HG03520 (cell line): ENCODE results near the gene CYP2U1.
"Not testable (repeated sequence)": the region's sequence is repeated elsewhere in the genome, so short reads cannot be mapped to it uniquely, and the experiment has no call there.

Source experiments
- ATAC-seq: cut with Tn5 transposase; IDR thresholded peaks from one replicate; pipeline ENCODE4 v1.9.1; 2021; ENCODE audit warnings: mild to moderate bottlenecking, moderate library complexity; ENCODE audit not compliant: unreplicated experiment

Gene CYP2U1

DNA sequence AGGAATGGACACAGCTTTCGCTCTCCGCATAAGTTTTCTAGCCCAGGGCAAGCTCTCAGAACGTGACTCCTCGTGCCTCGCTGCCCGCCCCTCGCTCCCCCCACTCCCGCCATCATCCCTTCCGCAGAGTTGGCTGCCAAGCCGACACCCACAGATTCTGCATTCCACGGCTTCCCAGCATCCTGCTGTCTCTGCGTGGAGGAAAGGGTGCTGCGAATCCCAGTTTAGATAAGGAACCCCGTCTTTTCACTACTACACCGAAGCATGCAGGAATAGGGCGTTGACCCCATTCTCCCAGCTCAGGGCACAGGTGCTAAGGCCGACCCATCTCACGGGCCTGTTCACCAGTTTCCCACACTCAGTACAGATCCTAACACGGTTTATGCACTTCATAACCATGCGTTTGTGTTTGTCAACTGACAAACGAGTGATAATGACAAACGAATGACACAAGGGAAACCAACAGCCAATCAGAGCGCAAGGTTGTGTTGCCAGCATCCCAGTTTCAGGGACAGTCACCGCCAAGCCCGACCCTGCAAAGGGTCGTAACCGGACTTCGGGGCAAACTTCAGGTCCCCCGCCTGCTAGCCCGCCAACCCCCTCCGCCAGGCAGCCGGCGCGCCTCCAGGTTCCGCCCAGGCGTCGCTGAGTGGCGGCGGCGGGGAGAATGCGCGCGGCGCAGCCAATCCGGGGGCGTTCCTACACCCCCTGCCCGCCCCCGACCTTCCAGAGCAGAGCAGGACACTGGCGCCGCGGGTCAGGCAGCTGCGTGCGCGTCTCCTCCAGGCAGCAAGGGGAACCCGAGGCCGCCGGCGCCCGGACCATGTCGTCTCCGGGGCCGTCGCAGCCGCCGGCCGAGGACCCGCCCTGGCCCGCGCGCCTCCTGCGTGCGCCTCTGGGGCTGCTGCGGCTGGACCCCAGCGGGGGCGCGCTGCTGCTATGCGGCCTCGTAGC lies at the start of gene CYP2U1:
Gene CYP2U1 (plus strand): TSS at position 729 of the 954 bp plus-strand sequence. CDS start 95 bp downstream, at position 824.
- ATAC-seq = peak; percentile 90

DNA sequence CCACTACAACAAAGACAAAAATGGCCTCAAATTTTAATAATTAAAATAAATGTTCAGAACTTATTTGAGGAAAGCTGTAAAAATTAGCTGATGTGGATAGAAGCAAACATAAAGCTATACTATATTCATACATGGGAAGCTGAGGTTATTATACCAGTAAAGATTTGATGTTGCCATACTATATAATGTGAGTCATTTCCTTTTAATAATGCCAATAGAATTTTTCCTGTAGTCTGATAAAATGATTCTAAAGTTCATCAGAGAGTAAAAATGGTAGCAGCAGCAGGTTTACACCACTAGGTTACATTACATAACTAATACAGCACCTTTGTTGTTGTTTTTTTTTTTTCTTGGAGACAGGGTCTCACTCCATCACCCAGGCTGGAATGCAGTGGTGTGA lies 45.5 kb upstream of the CYP2U1 start:
- no peak for ATAC-seq

DNA sequence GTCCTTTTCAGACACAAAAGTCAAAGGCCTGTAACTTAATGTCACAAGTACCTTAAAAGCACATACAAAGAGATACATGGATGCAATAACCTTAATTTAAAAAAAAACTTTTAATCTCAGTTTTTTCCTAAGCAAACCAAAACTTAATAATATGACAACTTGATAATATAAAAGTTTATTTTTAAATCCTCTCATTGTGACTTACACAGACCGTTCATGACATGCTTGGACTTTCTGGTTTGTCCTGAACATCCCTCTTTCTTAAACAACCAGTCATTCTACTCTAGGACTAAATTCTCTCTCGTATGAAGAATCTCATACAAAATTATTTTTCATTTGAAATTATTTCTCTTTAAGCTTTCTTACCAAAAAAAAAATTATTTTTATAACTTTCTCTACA lies 43.1 kb upstream of the CYP2U1 start:
- ATAC-seq = no peak

DNA sequence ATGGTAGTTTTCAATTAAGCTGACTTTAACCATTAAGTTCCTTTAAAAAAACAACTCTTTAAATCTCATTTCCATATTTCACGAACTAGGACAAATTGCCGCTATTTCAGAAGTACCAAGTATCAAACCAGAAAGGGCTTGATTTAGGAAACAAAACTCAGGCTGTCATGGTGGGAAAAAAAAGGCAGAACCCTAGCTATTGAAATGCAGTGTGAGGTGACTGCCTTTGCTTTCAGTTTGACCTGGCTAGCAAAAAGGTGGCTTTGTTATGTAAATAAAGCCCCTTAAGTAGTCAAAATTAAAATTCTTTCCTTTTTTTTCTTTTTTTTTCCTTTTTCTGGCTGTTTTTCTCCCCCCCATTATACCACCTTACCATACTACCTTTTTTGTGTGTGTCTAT lies 40.6 kb upstream of the CYP2U1 start:
- ATAC-seq = no peak

DNA sequence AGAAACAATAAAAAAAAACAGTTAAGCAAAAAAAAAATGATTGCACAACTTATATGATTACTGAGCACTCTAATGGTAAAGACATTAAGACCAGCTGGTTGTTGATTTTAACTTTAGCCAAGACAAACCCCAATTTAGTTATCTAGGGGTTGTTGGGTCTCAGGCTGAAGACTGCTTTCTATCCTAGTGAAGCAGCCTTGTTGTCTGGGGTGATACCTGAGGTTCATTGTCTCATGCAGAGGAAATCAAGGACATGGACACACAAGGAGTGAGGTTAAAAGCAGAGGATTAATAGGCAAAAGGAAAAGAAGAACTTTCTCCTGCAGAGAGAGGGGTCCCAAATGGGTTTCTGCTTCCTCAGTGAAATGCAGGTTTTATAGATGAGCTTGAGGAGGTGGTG lies 40.0 kb upstream of the CYP2U1 start:
- no peak for ATAC-seq

DNA sequence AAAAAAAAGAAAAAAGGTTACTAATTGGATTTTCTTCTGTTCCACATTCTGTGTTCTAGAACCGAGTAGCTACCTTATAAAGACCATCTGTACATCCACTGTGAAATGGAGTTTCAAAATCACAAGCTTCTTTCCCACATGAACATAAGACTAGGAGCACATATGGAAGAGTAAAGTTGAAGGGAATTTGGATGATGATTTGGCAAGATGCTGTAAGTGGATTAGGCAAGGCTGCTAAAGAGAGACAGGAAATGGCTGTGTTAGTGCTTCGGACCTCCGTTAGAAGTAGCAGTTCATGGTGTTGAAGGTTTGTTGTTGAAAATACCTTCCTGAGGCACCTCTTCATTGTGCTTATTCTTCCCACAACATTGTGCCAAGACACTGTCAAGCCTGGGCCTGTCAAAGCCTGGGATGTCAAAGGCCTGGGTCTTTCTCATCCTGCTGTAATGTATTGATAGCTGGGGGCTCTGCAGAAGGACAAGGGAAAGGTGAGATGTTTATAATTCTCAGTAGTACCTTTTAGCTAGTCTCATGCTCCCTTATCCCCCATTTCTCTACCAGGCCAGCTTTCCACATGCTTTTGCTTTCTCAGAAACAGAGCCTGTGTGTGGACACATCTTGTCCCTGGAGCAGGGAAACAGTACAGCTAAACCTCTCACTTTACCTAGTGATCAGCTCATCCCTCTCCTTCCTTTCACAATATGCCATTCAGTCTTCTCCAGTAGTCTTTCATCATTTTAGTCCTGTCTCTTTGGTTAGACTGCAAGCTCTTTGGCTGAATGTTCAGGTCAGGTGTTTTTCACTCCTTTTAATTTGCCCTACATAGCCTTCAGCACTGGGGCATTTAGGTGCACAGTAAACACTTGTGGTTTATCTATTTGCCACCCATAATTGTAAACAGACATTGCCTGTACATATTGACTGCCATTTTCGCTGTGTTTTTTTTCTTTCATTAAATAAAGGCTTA lies 37.9 kb upstream of the CYP2U1 start:
- ATAC-seq = no peak

DNA sequence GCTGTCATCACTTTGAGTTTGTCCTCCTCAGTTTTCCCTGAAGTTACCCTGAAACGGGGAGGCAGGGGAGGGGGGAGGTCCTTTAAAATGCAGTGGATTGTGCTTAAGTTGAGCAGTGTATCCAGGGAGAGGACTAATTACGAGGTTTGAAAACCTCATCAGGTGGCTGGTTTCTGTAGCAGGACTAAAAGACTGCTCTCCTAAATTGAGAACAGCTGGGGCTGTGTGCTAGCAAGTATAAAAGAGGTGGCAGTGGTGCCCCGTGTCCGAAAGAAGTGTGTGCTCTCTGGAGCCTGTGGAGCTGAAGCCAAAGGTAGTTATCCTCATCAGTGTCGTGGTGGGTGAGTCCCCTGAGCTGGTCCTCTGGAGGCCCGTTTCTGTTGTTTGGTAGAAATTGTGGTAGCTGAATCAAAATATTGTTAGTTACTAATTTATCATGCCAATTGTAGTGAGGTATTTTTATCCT lies 37.2 kb upstream of the CYP2U1 start:
- no peak for ATAC-seq

DNA sequence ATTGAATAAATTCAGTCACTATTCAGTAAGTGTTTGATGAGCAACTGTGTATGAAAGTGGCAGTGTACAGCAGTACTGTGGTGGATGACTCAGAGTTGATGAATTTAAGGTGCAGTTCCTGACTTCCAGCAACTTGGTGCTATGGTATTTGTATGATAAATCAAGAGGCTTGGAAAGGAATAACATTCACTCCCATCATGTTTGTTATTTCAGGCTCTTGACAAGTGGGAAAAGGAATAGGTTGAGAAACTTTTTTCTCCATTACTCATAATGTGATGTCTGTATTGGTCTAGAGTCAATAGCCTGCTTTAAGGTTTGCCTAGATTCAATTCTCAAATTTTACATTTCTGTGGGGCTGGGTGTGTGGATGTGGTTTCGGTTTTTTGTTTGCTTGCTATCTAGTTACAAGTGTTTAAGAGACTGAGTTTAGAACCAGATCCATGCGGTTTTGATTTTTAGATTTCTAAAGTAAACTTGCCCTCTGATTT lies 35.1 kb upstream of the CYP2U1 start:
- no peak for ATAC-seq

DNA sequence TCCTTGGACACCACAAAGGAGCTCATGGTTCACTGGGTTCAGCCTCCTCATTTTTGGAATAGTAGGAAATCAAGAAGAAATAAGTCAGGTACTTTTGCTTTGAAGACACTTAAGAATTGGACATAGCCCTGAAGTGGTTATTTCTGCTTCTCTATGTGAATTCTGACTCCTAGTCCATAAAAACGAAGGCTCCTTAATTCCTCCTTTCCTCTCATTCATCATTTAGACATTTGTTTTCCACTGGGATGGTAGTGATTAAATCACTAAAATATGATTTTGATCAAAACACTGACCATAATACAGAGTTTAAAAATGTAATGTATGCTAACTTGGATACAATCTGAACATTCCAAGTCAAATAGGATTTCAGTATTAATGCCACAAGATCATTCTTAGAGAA lies 34.7 kb upstream of the CYP2U1 start:
- no peak for ATAC-seq

DNA sequence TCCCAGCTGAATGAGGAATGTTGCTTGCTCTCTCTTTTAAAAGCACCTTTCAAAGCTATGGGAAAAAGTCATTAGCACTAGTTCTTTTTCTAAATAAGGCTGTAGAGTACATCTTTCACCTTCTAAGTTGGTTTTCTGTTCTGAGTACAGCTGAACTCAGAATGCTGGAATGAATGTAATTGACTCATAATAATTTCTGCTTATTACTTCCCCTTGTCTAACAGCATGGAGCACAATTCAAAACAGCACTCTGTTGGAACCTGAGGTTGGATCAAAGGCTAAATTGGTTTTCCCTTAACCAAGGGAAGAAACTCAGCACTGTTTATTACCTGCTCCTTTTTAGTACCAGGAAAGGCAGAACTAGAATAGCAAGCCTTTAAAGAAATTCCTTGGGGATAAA lies 33.5 kb upstream of the CYP2U1 start:
- ATAC-seq = no peak

DNA sequence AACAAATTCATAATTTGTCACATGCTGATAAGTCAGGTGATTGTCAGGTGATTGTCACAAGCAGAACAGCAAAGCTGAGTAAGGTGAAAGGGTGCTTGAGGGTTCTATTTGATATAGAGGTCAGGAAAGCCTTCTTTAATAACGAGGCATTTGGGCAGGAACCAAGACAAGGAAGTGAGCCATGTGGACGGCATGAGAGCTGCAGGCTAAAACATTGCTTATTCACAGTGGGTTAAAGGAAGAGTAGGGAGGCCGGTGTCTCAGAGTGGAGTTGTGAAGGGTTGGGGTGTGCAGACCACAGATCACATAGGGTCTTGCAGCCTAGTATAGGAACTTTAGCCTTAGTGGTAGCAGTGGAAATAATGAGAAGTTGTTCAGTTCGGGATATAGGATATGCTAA lies 31.3 kb upstream of the CYP2U1 start:
- ATAC-seq = no peak

DNA sequence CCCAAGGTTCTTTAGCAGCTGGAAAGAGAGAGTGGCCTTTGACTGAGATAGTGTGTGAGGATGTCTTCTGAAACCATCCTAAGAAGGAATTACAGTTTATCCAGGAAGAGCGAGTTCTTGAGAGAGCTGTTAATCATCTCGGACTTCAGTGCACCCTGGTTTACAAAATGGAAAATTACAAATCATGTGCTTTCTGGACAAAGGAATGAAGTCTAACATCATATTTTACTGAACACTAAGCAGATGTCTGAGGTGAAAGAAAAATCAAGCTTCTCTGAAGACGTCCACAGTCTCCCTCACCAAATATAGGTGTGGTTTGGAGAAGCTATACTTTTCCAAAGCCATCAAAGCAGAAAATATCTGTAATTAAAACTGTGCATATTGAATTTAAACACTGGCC lies 30.8 kb upstream of the CYP2U1 start:
- no peak for ATAC-seq

DNA sequence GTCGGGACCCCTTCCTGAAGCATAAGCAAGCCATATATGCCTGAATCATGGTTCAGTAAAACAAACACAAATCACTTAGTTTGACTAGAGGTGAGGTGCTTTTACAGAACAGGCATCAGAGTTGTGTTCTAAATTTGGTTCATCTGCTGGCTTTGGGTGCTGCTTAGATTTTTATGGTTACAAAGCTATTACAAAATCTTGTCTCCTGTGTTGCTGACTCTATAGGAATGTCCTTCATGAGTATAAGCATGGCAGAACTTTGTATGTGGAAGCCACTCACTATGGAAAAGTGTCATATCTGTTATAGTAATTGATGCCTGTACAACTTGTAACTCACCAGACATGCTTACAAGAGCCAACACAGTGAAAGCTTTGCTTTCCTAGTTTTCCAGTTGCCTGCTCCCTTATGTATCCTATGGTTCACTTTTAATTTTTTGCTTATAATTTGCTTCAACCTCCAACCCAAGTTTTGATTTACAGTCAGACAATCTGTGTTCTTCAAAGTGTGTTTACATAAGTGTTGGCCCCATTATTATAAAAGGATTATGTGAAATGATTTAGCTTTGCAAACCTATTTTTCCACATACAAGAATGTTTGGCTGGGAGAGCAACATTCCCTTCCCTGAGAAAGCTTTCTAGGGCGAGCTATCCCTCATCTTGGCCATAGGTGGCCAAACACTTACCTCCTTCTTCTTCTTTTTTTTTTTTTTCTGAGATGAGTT lies 30.0 kb upstream of the CYP2U1 start:
- ATAC-seq = no peak

DNA sequence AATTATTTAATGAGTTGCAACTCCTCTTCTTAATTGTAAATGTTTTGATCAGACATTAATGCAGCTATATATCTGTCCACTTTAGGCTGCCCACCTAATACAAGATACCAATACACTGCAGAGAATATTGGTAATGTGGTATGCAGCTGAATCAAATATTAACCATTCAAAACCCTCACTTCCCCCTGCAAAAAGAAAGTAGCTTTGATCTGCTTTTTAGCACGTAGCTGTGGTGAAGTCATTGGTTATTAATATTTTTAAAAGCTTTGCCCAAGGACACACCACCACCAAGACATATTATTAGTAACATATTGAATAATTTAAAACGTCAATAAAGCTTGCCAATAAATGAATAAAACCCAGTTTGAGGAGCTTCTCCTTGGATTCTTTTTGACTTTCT lies 28.6 kb upstream of the CYP2U1 start:
- no peak for ATAC-seq

DNA sequence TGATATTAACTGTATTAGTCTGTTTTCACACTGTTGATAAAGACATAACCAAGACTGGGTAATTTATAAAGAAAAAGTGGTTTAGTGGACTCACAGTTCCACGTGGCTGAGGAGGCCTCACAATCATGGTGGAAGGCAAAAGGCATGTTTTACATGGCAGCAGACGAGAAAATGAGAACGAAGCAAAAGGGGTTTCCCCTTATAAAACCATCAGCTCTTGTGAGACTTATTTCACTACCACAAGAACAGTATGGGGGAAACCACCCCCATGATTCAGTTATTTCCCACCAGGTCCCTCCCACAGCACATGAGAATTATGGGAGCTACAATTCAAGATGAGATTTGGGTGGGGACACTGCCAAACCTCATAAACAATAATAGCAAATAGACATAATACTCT lies 26.3 kb upstream of the CYP2U1 start:
- not testable (repeated sequence) for ATAC-seq

DNA sequence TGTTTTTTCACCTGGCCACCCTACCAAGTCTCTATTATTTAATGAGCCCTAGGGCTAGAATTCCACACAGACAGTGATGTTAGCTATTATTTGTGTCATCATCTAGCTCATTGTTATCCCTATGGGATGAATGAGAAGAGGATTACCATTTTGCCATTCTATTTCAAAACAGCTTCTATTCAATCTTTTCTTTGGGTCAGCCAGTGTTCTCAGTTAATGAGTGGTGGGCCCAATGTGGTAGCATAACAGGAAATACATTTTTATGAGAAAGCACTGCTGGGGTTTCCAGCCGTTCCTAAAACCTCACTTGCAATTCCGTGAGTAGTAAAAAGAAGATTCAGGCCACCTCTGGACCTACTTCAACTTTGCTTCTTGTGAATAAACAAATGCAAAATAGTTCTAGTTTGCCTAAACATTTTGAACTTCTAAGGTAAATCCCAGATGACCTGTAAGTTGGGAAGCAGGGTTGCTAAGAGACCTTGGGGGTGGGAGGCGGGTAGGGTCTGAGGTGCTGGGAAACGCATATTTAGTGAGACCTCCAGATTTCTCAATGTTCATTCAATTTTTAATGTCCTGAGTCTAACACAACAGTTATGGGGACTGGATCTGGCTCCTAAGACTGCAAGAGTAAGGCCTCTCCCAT lies 24.8 kb upstream of the CYP2U1 start:
- ATAC-seq = no peak

DNA sequence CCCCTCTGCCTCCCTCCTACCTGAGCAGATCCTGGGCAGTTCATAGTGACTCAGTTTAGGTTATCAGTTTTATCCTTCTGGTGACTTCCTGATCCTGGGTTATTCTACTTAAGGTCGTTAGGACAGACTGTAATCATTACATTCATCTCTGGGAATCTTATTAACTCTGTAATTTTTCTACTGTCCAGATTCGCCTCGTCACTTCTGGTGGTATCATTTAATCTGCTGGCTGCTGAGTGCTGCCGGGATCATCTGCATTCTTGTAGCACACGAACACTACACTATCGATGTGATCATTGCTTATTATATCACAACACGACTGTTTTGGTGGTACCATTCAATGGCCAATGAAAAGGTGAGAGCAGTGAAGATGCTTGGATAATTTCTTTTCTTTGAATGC lies 23.0 kb upstream of the CYP2U1 start:
- ATAC-seq = no peak

DNA sequence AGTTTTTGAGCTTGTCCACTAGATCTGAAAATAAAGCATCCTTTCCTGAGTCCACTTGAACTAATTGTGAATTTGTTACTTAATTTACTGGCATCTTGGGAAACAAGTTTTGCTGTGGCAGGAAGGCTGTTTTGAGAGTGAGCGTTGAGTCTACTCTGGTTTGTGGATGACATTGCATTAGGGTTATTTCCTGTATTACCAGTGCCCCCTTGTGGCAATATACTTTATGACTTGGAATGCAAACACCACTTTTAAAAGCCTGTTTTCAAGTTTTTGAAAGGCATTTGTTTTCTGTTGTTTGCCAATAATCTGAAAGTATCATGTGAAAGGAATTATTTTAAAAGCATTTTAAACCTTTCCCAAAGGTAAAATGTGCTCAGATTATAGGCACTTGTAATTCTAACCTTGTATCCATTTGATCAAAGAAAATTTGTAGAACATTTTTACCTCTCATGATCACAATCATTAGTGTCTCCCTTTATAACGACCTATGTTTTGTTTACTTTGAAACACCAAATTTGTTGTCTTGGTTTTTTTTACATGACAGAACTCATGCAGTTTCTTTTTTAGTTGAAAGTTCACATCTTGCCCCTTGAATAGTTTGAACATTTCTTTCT lies 18.0 kb upstream of the CYP2U1 start:
- peak; percentile 86 for ATAC-seq

DNA sequence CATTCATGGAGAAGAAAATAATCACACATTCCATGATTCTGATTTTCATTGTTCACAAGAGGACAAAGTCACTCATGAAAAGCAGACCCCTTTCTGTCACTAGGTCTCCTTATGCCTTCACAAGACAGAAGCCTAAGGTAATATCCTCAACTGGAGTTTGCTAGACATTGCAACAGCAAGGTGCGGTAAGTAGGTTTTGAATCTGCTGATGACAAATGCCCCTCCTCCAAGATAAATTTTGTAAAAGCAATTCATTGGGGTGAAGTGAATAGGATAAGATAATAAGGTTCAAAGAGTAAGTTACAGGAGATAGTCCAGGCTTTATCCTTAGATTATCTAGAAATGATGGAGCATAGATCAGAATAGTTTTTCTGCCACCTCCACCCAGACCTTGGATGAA lies 16.1 kb upstream of the CYP2U1 start:
- ATAC-seq = no peak

DNA sequence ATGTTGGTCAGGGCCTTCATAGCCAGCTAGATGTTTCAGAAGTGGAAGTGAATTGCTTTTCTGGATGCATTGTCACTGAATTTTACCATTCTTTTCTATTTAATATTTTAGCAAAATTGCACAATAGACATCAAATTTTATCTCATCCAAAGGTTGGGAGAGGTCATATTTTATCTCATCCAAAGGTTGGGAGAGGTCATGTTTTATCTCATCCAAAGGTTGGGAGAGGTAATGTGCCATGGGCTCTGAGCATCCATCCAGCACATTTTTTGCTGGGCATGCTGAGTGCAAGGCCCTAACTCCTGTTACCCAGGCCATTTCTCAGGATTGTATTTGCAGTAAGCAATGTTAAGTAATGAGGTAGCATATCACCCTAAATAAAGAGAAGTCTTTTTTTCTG lies 14.7 kb upstream of the CYP2U1 start:
- ATAC-seq = no peak
